CD4-positive, alpha-beta T cell treated with Interleukin-4 for 4 hours (primary cell): ENCODE measurements around the gene CFAP65.

Experiments used
- DNase-seq: peaks from one replicate; pipeline ENCODE4 v3.0.0-alpha.2; 2020

The CFAP65 gene

GRCh38 chr2:218988650-218989049 is 52.7 kb downstream of the CFAP65 start:
- no peak for DNase-seq

GRCh38 chr2:218988164-218988563 is 53.2 kb downstream of the CFAP65 start:
- no peak for DNase-seq

GRCh38 chr2:218986148-218986761 is 55.1 kb downstream of the CFAP65 start:
- no peak for DNase-seq

DNA sequence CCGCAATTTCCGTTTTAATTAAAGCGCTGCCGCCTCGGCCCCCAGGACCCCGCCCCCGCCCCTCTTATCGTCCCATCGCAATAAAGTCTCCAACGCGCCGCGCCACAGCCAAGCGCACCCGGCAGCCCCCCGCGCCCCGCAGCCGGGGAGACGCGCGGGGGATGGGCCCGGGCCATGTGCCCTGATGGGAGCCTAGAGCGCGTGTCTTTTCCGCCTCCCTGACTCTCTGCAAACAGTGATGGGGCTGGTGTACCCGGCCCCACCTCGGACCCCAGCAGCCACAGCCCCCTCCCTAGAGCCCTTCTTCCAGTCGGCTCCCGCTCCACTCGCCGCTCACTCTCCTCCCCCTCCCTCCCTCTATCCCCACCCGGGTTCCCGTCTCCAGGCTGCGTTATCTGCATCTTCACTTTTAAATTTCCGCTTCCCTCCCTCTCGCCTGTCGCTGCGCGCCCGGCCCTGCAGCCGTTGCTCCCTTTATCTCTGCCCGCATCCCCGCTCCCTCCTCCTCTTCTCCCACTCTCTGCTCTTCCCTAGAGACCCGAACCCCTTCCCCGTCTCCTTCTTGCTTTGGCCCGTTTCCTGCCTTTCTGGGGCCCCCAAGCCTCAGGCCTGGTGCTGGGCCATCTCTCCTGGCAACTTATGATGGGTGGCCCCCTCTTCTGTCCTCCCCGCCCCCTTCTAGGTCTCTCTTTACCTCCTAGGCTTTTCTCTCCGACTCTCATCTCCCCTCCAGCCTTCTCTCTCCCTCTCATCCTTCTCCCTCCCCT is 55.8 kb downstream of the CFAP65 start:
- no peak for DNase-seq

DNA sequence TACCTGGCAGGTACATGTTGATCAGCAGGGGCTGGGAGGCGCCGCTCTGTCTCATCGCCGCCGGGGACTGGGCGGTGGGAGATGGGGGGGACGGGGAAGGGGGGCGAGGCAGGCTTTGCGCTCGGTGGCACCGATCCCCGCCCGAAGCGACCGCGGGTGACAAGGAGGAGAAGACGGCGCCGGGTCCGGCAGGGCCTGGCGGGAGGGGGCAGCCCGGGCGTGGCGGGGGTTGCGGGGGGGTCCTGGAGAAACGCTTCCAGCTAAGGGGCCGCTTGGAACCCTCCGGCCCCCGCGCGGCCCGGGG is 56.3 kb downstream of the CFAP65 start, which contains the start of gene FEV:
Gene FEV, minus strand, starts transcription at position 164 of the 304 bp plus-strand sequence. Its CDS starts 109 bp downstream, at position 55.
- no peak for DNase-seq

DNA sequence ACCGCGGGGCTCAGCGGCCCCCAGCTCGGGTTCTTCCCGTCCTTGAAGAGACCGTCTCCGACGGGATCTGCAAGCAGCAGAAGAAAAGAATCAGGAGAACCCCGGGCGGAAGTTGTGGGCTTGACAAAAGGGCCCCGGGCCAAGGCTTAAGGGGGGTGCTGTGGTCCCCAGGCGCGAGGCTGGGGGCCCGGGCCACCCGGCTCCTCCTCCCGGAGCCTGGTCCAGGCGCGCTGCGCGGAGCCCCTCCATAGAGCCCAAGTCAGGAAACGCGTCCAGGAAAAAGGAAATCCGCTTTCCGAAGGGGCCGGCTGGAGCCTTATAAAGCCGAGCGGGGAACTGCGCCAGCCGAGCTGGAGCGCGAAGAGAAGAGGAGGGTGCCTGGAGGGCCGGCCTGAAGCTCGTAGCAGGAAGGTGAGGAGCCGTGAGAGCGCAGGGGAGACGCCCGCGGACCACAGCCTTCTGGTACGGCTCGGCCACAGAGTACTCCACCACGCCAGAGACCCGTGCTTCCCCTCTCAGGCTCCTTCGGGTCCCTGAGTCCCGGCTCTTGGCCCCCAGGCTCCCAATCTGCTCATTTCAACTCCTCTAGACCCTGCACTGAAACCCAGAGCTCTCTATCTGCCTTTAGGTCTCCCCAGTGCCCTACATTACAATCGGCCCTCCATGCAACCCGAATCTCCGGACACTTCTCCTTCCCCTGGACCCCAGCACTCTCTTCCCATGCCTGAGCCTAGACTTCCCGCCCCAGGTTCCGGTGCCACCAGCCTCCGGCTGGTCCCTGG is 56.9 kb downstream of the CFAP65 start:
- DNase-seq: no peak

DNA sequence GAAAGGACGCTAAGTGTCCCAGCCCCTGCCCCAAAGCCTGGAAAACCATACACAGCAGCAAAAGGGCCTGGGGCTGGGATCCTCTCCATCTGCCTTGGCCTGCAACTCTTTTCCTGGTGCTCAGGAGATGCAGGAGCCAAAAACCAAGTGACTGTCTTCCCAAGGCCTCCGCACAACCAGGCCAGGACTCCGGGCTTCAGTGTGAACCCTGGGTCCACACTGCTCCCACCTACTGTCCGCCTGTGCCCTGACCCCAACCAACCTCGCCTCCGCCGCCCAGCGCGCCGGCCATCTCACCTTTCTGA is 57.4 kb downstream of the CFAP65 start:
- DNase-seq: no peak

DNA sequence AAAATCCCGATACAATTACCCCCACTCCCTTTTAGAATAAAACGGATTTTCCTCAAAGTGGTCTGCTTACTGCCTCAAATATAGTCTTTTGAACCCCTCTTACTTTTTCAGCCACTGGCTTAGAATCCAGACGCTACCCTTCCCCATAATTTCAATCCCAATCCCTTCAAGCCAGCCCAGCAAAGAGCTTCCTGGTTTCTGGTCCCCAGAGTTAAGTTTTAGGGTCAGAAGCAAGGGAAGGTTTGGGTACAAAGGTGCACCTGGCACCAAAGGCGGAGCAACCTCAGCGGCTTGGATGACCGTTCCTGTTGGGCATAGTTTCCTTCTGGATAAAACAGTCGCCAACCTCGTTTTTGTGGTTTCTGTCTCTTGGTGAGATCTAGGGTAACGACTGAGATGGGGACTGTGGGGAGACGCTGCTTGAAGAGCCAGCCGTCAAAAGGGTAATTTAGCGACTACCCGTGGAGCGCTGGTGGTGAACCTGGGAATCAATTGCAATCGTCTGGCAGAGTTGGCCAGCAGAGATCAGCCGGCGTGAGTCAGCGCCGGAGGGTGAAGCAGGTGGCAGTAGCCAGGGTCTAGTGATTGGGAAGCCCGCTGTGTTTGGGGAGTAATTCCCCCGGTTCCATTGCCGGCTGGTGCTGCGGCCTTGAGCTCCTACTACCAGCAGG is 57.9 kb downstream of the CFAP65 start:
- DNase-seq: no peak

- DNase-seq: no peak
These were observed 58.6 kb downstream of the CFAP65 start for GRCh38 chr2:218982586-218983262.

DNA sequence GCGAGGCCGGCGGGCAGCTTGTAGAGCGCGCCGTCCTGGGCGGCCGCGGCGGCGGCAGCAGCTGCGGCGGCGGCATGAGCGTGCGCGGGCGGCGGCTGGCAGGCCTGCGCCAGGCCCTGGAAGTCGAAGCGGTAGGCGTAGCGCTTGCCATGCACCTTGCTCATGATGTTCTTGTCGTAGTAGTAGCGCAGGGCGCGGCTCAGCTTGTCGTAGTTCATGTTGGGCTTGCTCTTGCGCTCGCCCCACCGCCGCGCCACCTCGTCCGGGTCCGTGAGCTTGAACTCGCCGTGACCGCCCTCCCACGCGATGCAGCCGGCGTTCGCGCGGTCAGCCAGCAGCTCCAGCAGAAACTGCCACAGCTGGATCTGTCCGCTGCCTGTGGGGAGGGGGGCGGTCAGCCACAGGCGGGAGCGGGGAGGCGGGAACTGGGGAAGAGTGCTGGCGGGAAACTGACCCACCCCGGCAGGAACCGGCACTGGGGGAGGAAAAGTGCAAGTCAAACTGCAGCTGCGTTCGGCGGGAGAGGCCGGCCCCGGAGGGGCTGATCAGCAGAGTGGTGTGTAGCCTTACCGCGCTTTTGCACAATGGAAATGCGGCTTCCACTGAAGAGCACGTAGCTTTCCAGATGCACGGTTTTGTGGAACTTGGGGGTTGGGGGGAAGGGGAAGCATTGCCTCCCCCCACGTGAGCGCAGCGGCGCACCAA is 59.3 kb downstream of the CFAP65 start:
- no peak for DNase-seq

DNA sequence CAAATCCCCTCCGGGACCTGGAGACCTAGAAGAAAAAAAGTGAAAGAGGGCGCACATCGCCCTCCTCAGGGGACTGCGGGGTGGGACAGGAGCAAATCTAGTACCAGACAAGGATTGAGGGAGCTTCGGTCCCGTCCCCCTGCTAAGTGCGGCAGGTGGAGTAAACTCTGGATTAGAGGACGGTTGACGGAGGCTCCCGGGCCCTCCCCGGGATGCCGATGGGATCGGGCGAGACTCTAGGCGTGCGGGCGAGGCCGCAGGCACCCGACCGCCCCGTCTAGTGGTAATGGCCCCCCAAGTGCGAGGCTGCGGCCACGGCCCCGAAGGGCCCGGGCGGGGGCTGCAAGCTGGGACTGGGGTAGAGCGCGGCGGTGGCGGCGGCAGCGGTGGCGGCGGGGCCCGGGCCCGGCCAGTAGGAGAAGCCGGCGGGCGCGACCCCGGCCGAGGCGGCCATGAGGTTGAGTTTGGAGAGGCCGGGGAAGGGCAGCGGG is 59.9 kb downstream of the CFAP65 start:
- no peak for DNase-seq

DNA sequence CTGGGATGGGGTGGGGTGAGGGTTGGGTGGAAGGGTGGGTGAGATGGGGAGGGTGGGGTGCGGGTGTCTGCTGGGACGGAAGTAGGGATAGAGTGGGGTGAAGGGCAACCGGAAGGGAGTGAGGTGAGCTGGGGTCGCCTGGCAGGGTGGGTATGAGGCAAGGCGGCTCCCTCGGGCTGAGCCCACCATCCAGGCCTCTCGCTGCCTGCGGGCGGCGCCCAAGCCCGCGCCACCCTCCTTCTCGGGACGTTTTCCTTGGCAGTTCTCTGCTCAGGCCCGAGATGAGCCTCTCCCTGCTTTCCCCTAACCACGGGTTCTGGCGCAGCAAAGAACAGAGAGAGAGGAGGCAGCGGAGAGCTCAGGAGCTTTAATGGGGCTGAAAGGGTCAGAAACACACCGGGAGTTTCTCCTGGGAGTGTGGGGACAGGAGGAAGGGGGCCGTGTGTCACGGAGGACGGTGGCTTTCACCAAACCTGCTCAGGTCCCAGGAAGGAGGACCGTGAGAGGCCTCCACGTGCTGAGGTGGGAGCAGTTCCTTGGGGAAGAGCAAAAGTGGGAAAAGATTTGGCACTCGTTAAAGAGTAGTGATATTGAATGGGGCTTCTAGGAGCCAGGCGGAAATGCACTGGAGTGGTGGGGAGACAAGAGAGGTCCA is 60.5 kb downstream of the CFAP65 start:
- no peak for DNase-seq

DNA sequence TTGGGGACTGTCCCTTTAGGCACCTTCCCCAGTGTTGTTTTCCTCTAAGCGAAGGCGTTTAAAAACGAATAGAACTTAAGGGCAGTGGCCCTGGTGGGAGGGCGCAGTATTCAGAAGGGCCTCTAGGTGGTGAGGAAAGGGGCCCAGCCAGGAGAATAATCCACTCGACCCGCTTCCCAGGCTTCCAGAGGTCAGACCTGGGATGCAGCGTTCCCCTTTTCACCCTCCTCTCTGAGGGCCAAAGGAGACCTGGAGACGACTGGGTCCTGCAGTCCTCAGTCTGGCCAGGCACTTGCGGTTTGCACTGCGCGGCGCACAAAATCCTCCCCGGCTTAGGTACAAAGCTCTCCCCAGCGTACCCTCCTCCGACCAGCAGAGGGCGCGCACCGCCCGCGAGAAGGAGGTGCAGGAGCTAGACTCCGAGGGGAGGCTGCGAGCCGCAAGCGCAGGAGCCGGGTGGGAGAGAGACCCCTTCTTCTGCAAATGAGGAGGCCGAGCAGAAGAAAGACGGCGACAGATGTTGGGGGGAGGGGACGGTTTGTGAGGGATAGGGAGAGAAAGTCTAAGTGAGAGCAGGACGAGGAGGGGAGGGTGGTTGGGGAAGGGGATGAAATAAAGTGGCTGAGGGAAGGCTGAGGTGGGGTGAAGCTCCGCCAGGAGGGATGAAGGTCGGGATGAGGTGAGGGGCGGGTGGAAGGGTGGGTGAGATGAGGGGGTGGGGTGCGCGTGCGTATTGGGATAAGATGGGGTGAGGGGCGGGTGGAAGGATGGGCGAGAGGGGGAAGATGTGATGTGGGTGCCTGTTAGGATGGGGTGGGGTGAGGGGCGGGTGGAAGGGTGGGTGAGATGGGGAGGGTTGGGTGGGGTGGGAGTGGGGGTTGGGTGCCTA is 61.2 kb downstream of the CFAP65 start:
- peak; percentile 79 for DNase-seq

GRCh38 chr2:218975060-218975777 is 66.1 kb downstream of the CFAP65 start:
- no peak for DNase-seq

DNA sequence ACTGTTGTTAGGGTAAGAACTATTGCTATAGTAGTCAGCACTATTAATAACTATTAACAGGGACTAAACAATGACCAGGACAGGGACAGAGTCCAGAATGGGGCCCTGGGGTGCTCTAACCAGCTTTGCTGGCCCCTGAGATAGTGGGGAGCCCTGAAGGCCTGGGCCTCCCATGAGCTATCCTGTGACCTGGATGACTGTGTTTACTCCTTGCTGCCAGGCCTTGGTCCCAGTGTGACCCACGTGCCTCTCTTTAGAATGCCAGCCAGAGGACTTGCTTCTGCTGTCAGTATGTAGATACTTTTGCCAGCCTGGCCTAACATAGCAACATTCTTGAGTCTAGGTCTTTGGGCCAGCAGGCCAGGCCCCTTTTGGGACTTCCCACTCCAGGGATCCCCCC is 70.4 kb downstream of the CFAP65 start:
- DNase-seq: no peak

GRCh38 chr2:218964041-218964771 is 77.1 kb downstream of the CFAP65 start:
- no peak for DNase-seq

GRCh38 chr2:218963601-218964000 is 77.7 kb downstream of the CFAP65 start:
- no peak for DNase-seq

- DNase-seq: no peak
These were observed 78.3 kb downstream of the CFAP65 start for GRCh38 chr2:218962859-218963492.
